HL-60 (cell line): ENCODE results near the gene FAM149B1.

Experiments
- GABPA ChIP-seq: IDR thresholded peaks from 2 replicates; pipeline ENCODE4 v1.6.1; 2012; ENCODE audit warnings: low read depth
- POLR2AphosphoS5 ChIP-seq: IDR thresholded peaks from 2 replicates; pipeline ENCODE4 v1.6.1; 2012; ENCODE audit warnings: low read depth
- TF ChIP-seq, protein P1 (sequence below): IDR thresholded peaks from one replicate; pipeline ENCODE4 v1.5.1; 2011; ENCODE audit warnings: low read length, control low read depth, inconsistent platforms; ENCODE audit not compliant: insufficient read depth
- TF ChIP-seq, protein P2 (sequence below): IDR thresholded peaks from 2 replicates; pipeline ENCODE4 v1.6.1; 2012; ENCODE audit warnings: low read depth; ENCODE audit not compliant: insufficient replicate concordance

DNA sequence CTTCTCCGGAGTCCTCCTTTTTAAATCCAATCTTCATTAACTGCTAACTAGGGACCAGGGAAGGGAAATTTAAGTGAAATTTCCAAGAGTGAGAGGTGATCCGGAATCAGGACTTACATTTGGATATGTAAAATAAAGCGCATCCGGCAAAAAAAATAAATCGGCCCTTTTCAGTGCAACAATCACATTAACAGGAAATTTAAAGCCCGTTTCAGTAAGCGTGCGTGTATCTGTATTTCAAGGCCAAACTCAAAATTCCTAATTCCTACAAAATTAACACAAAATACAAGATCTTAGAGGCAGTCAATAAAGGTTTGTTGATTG, 78.4 kb downstream of the FAM149B1 start:
- TF ChIP-seq, protein P1, sequence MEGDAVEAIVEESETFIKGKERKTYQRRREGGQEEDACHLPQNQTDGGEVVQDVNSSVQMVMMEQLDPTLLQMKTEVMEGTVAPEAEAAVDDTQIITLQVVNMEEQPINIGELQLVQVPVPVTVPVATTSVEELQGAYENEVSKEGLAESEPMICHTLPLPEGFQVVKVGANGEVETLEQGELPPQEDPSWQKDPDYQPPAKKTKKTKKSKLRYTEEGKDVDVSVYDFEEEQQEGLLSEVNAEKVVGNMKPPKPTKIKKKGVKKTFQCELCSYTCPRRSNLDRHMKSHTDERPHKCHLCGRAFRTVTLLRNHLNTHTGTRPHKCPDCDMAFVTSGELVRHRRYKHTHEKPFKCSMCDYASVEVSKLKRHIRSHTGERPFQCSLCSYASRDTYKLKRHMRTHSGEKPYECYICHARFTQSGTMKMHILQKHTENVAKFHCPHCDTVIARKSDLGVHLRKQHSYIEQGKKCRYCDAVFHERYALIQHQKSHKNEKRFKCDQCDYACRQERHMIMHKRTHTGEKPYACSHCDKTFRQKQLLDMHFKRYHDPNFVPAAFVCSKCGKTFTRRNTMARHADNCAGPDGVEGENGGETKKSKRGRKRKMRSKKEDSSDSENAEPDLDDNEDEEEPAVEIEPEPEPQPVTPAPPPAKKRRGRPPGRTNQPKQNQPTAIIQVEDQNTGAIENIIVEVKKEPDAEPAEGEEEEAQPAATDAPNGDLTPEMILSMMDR: no peak
- TF ChIP-seq, protein P2, sequence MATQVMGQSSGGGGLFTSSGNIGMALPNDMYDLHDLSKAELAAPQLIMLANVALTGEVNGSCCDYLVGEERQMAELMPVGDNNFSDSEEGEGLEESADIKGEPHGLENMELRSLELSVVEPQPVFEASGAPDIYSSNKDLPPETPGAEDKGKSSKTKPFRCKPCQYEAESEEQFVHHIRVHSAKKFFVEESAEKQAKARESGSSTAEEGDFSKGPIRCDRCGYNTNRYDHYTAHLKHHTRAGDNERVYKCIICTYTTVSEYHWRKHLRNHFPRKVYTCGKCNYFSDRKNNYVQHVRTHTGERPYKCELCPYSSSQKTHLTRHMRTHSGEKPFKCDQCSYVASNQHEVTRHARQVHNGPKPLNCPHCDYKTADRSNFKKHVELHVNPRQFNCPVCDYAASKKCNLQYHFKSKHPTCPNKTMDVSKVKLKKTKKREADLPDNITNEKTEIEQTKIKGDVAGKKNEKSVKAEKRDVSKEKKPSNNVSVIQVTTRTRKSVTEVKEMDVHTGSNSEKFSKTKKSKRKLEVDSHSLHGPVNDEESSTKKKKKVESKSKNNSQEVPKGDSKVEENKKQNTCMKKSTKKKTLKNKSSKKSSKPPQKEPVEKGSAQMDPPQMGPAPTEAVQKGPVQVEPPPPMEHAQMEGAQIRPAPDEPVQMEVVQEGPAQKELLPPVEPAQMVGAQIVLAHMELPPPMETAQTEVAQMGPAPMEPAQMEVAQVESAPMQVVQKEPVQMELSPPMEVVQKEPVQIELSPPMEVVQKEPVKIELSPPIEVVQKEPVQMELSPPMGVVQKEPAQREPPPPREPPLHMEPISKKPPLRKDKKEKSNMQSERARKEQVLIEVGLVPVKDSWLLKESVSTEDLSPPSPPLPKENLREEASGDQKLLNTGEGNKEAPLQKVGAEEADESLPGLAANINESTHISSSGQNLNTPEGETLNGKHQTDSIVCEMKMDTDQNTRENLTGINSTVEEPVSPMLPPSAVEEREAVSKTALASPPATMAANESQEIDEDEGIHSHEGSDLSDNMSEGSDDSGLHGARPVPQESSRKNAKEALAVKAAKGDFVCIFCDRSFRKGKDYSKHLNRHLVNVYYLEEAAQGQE: no peak
- TF ChIP-seq GABPA: no peak
- no peak for TF ChIP-seq POLR2AphosphoS5
